ENCODE data around the gene ATP6V1G2.

Gene ATP6V1G2

DNA sequence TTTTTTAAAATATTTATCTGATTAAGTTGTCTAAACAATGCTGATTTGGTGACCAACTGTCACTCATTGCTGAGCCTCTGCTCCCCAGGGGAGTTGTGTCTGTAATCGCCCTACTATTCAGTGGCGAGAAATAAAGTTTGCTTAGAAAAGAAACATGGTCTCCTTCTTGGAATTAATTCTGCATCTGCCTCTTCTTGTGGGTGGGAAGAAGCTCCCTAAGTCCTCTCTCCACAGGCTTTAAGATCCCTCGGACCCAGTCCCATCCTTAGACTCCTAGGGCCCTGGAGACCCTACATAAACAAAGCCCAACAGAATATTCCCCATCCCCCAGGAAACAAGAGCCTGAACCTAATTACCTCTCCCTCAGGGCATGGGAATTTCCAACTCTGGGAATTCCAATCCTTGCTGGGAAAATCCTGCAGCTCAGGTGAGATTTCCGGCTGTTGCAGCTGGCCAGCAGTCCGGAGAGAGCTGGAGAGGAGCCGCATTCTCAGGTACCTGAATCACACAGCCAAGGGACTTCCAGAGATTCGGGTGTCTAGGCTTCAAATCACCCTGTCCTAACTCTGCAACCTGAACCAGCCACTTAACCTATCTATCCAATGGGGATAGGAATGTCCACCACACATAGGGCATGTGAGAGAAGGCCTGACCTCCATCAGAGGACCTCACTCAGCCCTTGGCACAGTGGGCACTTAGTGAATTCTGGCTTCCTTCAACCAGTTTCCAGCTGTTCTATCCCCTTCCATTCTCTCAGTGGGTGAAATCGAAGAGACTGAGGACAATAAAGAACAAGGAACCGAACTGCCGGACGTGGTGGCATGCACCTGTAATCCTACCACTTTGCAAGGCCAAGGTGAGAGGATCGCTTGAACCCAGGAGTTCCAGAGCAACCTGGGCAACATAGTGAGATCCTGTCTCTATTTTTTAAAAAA is 32.0 kb upstream of the ATP6V1G2 start:
- no peak for TF ChIP-seq CTCF (IDR thresholded peaks at IDR 0.05)

DNA sequence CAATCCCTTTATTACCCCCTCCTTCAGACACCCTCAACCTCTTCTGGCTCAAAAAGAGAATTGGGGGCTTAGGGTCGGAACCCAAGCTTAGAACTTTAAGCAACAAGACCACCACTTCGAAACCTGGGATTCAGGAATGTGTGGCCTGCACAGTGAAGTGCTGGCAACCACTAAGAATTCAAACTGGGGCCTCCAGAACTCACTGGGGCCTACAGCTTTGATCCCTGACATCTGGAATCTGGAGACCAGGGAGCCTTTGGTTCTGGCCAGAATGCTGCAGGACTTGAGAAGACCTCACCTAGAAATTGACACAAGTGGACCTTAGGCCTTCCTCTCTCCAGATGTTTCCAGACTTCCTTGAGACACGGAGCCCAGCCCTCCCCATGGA is 31.2 kb upstream of the ATP6V1G2 start:
- no peak for TF ChIP-seq CTCF (IDR thresholded peaks at IDR 0.05)

DNA sequence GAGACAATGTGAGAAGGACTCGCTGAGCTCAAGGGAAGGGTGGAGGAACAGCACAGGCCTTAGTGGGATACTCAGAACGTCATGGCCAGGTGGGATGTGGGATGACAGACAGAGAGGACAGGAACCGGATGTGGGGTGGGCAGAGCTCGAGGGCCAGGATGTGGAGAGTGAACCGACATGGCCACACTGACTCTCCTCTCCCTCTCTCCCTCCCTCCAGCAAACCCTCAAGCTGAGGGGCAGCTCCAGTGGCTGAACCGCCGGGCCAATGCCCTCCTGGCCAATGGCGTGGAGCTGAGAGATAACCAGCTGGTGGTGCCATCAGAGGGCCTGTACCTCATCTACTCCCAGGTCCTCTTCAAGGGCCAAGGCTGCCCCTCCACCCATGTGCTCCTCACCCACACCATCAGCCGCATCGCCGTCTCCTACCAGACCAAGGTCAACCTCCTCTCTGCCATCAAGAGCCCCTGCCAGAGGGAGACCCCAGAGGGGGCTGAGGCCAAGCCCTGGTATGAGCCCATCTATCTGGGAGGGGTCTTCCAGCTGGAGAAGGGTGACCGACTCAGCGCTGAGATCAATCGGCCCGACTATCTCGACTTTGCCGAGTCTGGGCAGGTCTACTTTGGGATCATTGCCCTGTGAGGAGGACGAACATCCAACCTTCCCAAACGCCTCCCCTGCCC is 30.6 kb upstream of the ATP6V1G2 start:
- no peak for TF ChIP-seq CTCF (IDR thresholded peaks at IDR 0.05)

DNA sequence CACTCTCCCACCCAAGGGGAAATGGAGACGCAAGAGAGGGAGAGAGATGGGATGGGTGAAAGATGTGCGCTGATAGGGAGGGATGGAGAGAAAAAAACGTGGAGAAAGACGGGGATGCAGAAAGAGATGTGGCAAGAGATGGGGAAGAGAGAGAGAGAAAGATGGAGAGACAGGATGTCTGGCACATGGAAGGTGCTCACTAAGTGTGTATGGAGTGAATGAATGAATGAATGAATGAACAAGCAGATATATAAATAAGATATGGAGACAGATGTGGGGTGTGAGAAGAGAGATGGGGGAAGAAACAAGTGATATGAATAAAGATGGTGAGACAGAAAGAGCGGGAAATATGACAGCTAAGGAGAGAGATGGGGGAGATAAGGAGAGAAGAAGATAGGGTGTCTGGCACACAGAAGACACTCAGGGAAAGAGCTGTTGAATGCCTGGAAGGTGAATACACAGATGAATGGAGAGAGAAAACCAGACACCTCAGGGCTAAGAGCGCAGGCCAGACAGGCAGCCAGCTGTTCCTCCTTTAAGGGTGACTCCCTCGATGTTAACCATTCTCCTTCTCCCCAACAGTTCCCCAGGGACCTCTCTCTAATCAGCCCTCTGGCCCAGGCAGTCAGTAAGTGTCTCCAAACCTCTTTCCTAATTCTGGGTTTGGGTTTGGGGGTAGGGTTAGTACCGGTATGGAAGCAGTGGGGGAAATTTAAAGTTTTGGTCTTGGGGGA is 29.7 kb upstream of the ATP6V1G2 start:
- TF ChIP-seq CTCF (IDR thresholded peaks at IDR 0.05), result no peak

- TF ChIP-seq CTCF (IDR thresholded peaks at IDR 0.05), result no peak
Observed at GRCh38 chr6:31575335-31575901, 29.0 kb upstream of the ATP6V1G2 start, which contains the start of gene TNF. TSS of gene TNF (plus strand) at chr6:31575565. CDS start at chr6:31575742, 177 bp downstream.

DNA sequence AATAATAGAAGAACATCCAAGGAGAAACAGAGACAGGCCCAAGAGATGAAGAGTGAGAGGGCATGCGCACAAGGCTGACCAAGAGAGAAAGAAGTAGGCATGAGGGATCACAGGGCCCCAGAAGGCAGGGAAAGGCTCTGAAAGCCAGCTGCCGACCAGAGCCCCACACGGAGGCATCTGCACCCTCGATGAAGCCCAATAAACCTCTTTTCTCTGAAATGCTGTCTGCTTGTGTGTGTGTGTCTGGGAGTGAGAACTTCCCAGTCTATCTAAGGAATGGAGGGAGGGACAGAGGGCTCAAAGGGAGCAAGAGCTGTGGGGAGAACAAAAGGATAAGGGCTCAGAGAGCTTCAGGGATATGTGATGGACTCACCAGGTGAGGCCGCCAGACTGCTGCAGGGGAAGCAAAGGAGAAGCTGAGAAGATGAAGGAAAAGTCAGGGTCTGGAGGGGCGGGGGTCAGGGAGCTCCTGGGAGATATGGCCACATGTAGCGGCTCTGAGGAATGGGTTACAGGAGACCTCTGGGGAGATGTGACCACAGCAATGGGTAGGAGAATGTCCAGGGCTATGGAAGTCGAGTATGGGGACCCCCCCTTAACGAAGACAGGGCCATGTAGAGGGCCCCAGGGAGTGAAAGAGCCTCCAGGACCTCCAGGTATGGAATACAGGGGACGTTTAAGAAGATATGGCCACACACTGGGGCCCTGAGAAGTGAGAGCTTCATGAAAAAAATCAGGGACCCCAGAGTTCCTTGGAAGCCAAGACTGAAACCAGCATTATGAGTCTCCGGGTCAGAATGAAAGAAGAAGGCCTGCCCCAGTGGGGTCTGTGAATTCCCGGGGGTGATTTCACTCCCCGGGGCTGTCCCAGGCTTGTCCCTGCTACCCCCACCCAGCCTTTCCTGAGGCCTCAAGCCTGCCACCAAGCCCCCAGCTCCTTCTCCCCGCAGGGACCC is 28.0 kb upstream of the ATP6V1G2 start:
- TF ChIP-seq CTCF (IDR thresholded peaks at IDR 0.05), result no peak
